ENCODE results near the gene RAPGEF4. TPM values are rescaled to one million over a fixed set of nuclear protein-coding genes. Genes with fewer than 3 reads are reported as not detected.
"Not testable (repeated sequence)": the region's sequence is repeated elsewhere in the genome, so short reads cannot be mapped to it uniquely, and the experiment has no call there.

The RAPGEF4 gene
- total and polyA plus RNA-seq, 2 donors, result 4.3 to 22.9 TPM

DNA sequence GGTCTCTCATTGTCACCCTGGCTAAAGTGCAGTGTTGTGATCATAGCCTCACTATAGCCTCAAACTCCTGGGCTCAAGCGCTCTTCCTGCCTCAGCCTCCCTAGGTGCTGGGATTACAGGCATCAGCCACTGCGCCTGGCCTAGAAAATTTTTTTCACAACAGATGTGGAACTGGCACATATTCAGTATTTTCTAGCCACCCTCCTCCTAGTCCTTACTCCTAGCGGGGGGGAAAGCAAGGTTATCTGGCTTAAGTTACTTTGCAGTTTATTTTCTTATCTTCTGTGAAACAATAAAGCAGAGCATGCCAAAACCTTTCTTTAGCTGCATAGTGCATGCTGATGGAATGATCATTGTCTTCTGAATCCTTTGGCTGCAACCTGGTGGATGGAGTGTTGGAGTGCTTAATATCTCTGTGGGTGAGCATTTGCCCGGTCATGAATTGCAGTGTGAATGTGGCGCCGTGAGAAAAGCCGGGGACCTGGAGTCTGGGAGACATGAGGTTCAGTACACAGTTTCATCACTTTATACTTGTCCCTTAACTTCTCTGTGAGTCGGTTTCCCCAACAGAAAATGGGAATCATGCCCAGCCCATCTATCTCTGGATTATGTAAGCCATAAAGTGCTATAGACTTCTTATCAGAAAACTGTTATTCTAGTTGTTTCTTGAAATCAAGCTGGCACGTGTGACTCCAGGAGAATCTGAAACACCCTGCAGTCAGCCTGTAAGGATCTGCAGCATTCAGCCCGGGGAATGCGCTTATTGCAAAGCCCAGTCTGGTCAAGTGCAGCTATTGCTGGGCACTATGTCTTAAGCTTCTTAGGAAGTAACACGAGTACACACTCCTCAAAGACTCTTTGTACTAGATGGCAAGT is 301.8 kb downstream of the RAPGEF4 start:
- 37% methylated on average over 12 of the region's 12 CpGs for WGBS
- DNase-seq (ENCODE audit: extremely low spot score), result no peak
- H3K4me1 ChIP-seq (ENCODE audit: insufficient read depth), result no peaks in the 10 kb centered on the region
- H3K36me3 ChIP-seq (ENCODE audit: insufficient read depth), result no peaks in the 10 kb centered on the region
- no peak overlapping the region for H3K27ac ChIP-seq (ENCODE audit: low read depth)
- H3K4me3 ChIP-seq (ENCODE audit: low read depth, low read length), result no peak overlapping the region

- H3K27ac ChIP-seq (ENCODE audit: low read depth); H3K4me1 ChIP-seq (ENCODE audit: insufficient read depth); H3K36me3 ChIP-seq (ENCODE audit: insufficient read depth); H3K4me3 ChIP-seq (ENCODE audit: low read depth, low read length); DNase-seq (ENCODE audit: extremely low spot score): not testable (repeated sequence)
- 64% methylated on average over 2 of the region's 2 CpGs for WGBS
These were observed 302.6 kb downstream of the RAPGEF4 start for GRCh38 chr2:173038257-173038656.

GRCh38 chr2:173040729-173041128 is 305.1 kb downstream of the RAPGEF4 start:
- no peak for DNase-seq (ENCODE audit: extremely low spot score)
- H3K4me3 ChIP-seq (ENCODE audit: low read depth, low read length), result no peak overlapping the region
- no peaks in the 10 kb centered on the region for H3K36me3 ChIP-seq (ENCODE audit: insufficient read depth)
- no peak overlapping the region for H3K27ac ChIP-seq (ENCODE audit: low read depth)
- H3K4me1 ChIP-seq (ENCODE audit: insufficient read depth), result peaks cover 4% of the 10 kb centered on the region

DNA sequence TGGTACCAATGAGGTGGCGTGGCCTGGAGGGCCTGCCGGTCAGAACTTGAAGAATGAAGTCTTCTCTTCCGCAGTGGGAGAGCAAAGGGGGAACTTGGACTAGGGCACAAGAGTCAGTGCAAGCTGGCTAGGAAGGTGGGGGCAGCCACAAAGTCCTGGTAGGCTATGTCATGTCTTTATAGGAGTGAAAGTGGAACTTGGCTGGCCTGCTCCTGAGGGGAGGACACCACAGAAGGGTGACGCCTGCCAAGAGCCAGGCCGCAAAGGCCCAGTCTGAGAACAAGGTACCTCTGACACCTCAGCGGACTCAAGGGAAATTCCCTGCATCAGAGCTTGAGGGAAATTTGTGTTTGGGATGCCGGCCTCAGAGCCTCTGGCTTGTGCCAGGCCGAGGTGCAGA is 307.8 kb downstream of the RAPGEF4 start:
- Histone ChIP-seq H3K27ac (ENCODE audit: low read depth) (no peak overlapping the region), H3K36me3 (ENCODE audit: insufficient read depth) (no peaks in the 10 kb centered on the region), H3K4me3 (ENCODE audit: low read depth, low read length) (no peak overlapping the region), H3K4me1 (ENCODE audit: insufficient read depth) (peaks cover 6% of the 10 kb centered on the region)
- WGBS, result 91% methylated on average over 8 of the region's 8 CpGs
- no peak for DNase-seq (ENCODE audit: extremely low spot score)

- no peaks in the 10 kb centered on the region for H3K36me3 ChIP-seq (ENCODE audit: insufficient read depth)
- DNase-seq (ENCODE audit: extremely low spot score), result no peak
- peaks cover 7% of the 10 kb centered on the region for H3K4me1 ChIP-seq (ENCODE audit: insufficient read depth)
- WGBS, result 89% methylated on average over 13 of the region's 13 CpGs
- H3K4me3 ChIP-seq (ENCODE audit: low read depth, low read length), result no peak overlapping the region
- H3K27ac ChIP-seq (ENCODE audit: low read depth), result no peak overlapping the region
These were observed 308.4 kb downstream of the RAPGEF4 start for GRCh38 chr2:173043897-173044519.

DNA sequence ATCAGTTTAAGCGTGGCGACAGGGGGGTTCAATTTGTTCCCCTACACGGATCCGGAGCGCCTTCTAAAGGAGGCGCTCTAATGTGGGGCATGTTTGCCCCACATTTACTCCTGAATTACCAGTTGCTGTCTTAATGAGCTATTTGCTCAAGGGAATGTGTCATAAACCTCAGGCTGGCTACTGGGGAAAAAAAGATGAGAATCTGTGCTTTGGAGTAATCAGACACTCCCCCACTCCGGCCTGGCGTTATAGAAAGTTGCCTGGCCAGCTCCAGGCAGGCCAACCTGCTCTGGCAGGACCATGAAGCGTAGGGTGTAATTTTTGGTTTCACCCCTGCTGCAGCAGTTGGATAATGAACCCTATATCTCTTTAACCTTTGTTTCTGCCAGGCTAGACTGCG is 309.0 kb downstream of the RAPGEF4 start:
- H3K27ac ChIP-seq (ENCODE audit: low read depth), result no peak overlapping the region
- 72% methylated on average over 10 of the region's 10 CpGs for WGBS
- no peaks in the 10 kb centered on the region for H3K36me3 ChIP-seq (ENCODE audit: insufficient read depth)
- peaks cover 7% of the 10 kb centered on the region for H3K4me1 ChIP-seq (ENCODE audit: insufficient read depth)
- no peak for DNase-seq (ENCODE audit: extremely low spot score)
- no peak overlapping the region for H3K4me3 ChIP-seq (ENCODE audit: low read depth, low read length)

- Histone ChIP-seq H3K4me1 (ENCODE audit: insufficient read depth) (peaks cover 7% of the 10 kb centered on the region), H3K4me3 (ENCODE audit: low read depth, low read length) (no peak overlapping the region), H3K36me3 (ENCODE audit: insufficient read depth) (no peaks in the 10 kb centered on the region), H3K27ac (ENCODE audit: low read depth) (no peak overlapping the region)
- DNase-seq (ENCODE audit: extremely low spot score), result no peak
- WGBS, result 34% methylated on average over 2 of the region's 2 CpGs
These were observed 309.5 kb downstream of the RAPGEF4 start for GRCh38 chr2:173045181-173045580.

- DNase-seq (ENCODE audit: extremely low spot score), result no peak
- Histone ChIP-seq H3K36me3 (ENCODE audit: insufficient read depth) (no peaks in the 10 kb centered on the region), H3K4me1 (ENCODE audit: insufficient read depth) (peaks cover 7% of the 10 kb centered on the region), H3K27ac (ENCODE audit: low read depth) (peak overlapping the region; percentile 57), H3K4me3 (ENCODE audit: low read depth, low read length) (no peak overlapping the region)
- 93% methylated on average over 3 of the region's 3 CpGs for WGBS
These were observed 312.9 kb downstream of the RAPGEF4 start for GRCh38 chr2:173048522-173048896.

GRCh38 chr2:173048897-173049661 is 313.4 kb downstream of the RAPGEF4 start:
- 9% methylated on average over 4 of the region's 4 CpGs for WGBS

GRCh38 chr2:173049831-173050230 is 314.2 kb downstream of the RAPGEF4 start:
- whole genome bisulfite sequencing, result 23% methylated on average over 3 of the region's 3 CpGs
- Histone ChIP-seq H3K27ac (ENCODE audit: low read depth) (no peak overlapping the region), H3K4me3 (ENCODE audit: low read depth, low read length) (no peak overlapping the region), H3K36me3 (ENCODE audit: insufficient read depth) (no peaks in the 10 kb centered on the region), H3K4me1 (ENCODE audit: insufficient read depth) (peaks cover 3% of the 10 kb centered on the region)
- no peak for DNase-seq (ENCODE audit: extremely low spot score)

More at GRCh38 chr2:173048897-173049661, 313.4 kb downstream of the RAPGEF4 start:
- H3K36me3 ChIP-seq (ENCODE audit: insufficient read depth), result no peaks in the 10 kb centered on the region
- H3K4me1 ChIP-seq (ENCODE audit: insufficient read depth), result peaks cover 7% of the 10 kb centered on the region
- H3K4me3 ChIP-seq (ENCODE audit: low read depth, low read length), result no peak overlapping the region
- no peak overlapping the region for H3K27ac ChIP-seq (ENCODE audit: low read depth)
- no peak for DNase-seq (ENCODE audit: extremely low spot score)

DNA sequence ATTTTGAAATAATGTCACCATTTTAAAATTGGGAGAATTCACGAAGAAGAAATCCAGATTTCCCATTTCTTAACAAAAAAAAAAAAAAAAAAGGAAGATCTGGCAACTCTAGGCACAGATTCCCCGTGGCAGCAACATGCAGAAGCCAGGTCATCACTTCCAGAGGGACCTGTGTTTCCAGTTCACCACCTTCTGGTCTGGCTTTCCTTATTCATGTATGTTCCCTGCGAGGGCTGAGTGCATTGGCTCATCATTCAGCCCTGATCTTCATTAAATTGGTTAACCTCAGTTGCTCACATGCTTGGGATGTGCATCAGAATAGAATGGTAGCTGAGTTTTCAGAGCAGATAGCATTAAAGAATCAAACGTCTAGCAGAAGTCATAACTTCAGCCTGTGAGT is 315.0 kb downstream of the RAPGEF4 start:
- peaks cover 3% of the 10 kb centered on the region for H3K4me1 ChIP-seq (ENCODE audit: insufficient read depth)
- H3K4me3 ChIP-seq (ENCODE audit: low read depth, low read length), result no peak overlapping the region
- no peak for DNase-seq (ENCODE audit: extremely low spot score)
- WGBS, result 89% methylated on average over 4 of the region's 4 CpGs
- no peak overlapping the region for H3K27ac ChIP-seq (ENCODE audit: low read depth)
- H3K36me3 ChIP-seq (ENCODE audit: insufficient read depth), result no peaks in the 10 kb centered on the region

DNA sequence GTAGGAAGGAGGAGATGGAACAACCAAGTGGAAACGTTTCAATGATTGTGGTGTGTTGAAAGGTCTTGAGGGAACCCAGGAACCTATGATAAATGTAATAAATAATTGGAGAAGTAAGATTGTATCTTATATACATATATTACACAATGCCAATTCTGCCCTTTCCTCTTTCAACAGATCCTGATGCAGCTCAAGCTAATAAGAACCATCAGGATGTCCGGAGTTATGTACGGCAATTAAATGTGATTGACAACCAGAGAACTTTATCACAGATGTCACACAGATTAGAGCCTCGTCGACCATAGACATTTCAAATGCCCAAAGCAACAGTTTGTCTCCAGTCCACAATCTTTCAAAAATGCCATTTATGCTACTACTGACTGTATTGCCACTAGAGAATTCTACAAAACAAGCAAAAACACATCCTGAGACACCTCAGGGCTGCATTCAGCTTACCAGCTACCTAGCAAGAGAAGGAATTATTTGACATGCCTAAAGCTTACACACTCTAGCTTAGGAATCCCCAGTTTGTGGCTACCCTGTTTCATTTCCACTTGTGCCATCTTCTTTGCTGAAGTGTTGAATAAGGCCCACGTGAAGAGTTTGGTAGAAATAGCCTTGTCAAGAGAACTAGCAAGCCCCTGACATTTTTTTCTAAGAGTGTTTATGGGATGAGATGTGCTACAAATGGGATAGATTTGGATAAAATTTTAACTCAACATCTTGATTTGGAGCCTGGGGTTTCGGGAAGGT is 316.0 kb downstream of the RAPGEF4 start:
- Histone ChIP-seq H3K27ac (ENCODE audit: low read depth) (no peak overlapping the region), H3K4me3 (ENCODE audit: low read depth, low read length) (no peak overlapping the region), H3K4me1 (ENCODE audit: insufficient read depth) (peaks cover 3% of the 10 kb centered on the region), H3K36me3 (ENCODE audit: insufficient read depth) (no peaks in the 10 kb centered on the region)
- WGBS, result 73% methylated on average over 7 of the region's 7 CpGs
- no peak for DNase-seq (ENCODE audit: extremely low spot score)

- Histone ChIP-seq H3K27ac (ENCODE audit: low read depth) (no peak overlapping the region), H3K4me1 (ENCODE audit: insufficient read depth) (peaks cover 3% of the 10 kb centered on the region), H3K4me3 (ENCODE audit: low read depth, low read length) (no peak overlapping the region), H3K36me3 (ENCODE audit: insufficient read depth) (no peaks in the 10 kb centered on the region)
- DNase-seq (ENCODE audit: extremely low spot score), result no peak
- WGBS, result 82% methylated on average over 3 of the region's 3 CpGs
These were observed 317.5 kb downstream of the RAPGEF4 start for GRCh38 chr2:173053043-173053699.
